Prostate gland (tissue), 2 donors: ENCODE results near the gene GET3.
"Not testable (repeated sequence)": the region's sequence is repeated elsewhere in the genome, so short reads cannot be mapped to it uniquely, and the experiment has no call there.

Experiments used
- POLR2A ChIP-seq: fragments of 450-650 bp; IDR thresholded peaks from one replicate; pipeline ENCODE4 v1.6.1; 2016; ENCODE audit warnings: antibody characterized with exemption, mild to moderate bottlenecking
- POLR2AphosphoS5 ChIP-seq: sonication (generic); formaldehyde crosslinking; IDR thresholded peaks from one replicate; pipeline ENCODE4 v1.6.1; 2017; ENCODE audit warnings: antibody characterized with exemption
- TF ChIP-seq, protein P1 (sequence below), 4 experiments: fragments of 200-600 bp in 2 of 4; fragments of 450-650 bp in 2 of 4; sonication (generic) in 2 of 4; IDR thresholded peaks; 1 replicate in 3 of 4; 2 replicates in 1 of 4; pipeline ENCODE4 v1.5.1; 2016 to 2019; ENCODE audit warnings: antibody characterized with exemption in 4 of 4, mild to moderate bottlenecking in 2 of 4, moderate library complexity in 2 of 4

DNA sequence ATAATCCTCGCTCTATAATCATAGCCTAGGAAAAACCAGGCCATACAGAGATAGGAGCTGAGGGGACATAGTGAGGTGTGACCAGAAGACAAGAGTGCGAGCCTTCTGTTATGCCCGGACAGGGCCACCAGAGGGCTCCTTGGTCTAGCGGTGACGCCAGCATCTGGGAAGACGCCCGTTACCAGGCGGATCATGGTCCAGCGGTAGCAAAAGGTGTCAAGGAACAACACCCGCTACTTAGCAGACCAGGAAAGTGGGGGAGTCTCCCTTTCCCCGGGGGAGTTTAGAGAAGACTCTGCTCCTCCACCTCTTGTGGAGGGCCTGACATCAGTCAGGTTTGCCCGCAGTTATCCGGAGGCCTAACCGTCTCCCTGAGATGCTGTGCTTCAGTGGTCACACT lies 25.2 kb upstream of the GET3 start:
- TF ChIP-seq, protein P1, sequence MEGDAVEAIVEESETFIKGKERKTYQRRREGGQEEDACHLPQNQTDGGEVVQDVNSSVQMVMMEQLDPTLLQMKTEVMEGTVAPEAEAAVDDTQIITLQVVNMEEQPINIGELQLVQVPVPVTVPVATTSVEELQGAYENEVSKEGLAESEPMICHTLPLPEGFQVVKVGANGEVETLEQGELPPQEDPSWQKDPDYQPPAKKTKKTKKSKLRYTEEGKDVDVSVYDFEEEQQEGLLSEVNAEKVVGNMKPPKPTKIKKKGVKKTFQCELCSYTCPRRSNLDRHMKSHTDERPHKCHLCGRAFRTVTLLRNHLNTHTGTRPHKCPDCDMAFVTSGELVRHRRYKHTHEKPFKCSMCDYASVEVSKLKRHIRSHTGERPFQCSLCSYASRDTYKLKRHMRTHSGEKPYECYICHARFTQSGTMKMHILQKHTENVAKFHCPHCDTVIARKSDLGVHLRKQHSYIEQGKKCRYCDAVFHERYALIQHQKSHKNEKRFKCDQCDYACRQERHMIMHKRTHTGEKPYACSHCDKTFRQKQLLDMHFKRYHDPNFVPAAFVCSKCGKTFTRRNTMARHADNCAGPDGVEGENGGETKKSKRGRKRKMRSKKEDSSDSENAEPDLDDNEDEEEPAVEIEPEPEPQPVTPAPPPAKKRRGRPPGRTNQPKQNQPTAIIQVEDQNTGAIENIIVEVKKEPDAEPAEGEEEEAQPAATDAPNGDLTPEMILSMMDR (IDR thresholded peaks at IDR 0.05) = peak in 2 of 4 experiments; percentile 45 to 55
- TF ChIP-seq POLR2A, POLR2AphosphoS5: not testable (repeated sequence)
